KG1 (cell line): ENCODE results near the gene MPST.

Source experiments
- DNase-seq: peaks from one replicate; lab custom pipeline; 2025; lab: John Stamatoyannopoulos, UW

Gene MPST

GRCh38 chr22:37079158-37079557 is 59.6 kb downstream of the MPST start:
- no peak for DNase-seq
